ENCODE data around the gene CPVL.

- TF ChIP-seq EZH2phosphoT487 (IDR thresholded peaks at IDR 0.05; ENCODE audit: unreplicated experiment): no peak
- TF ChIP-seq CTCF (conservative IDR thresholded peaks at IDR 0.05; ENCODE audit: low read depth in 2 of 2): no peak
- no peak for TF ChIP-seq EZH2 (IDR thresholded peaks at IDR 0.05; ENCODE audit: low read depth, unreplicated experiment)
- TF ChIP-seq CREB1 (CRISPR knock-in tag; IDR thresholded peaks at IDR 0.05; ENCODE audit: low read depth): no peak
Observed at GRCh38 chr7:29009947-29010346, 136.4 kb downstream of the CPVL start.
